GM21390 (cell line): Measurements from ENCODE around the gene RGS10.
"Not testable (repeated sequence)": the region's sequence is repeated elsewhere in the genome, so short reads cannot be mapped to it uniquely, and the experiment has no call there.

Experiments
- ATAC-seq: cut with Tn5 transposase; IDR thresholded peaks from one replicate; pipeline ENCODE4 v1.9.1; 2021; ENCODE audit not compliant: unreplicated experiment

Gene RGS10

GRCh38 chr10:119542357-119542987 is at the start of gene RGS10:
Gene RGS10 (minus strand): TSS chr10:119542719. CDS start chr10:119542638, 81 bp downstream.
- peak; percentile 79 for ATAC-seq

- no peak for ATAC-seq
Observed at GRCh38 chr10:119588071-119588470, 45.6 kb upstream of the RGS10 start.

- ATAC-seq = no peak
Observed at GRCh38 chr10:119578355-119578754, 35.8 kb upstream of the RGS10 start.

- no peak for ATAC-seq
Observed at GRCh38 chr10:119575991-119576390, 33.5 kb upstream of the RGS10 start.

- no peak for ATAC-seq
Observed at GRCh38 chr10:119575506-119575905, 33.0 kb upstream of the RGS10 start.

- no peak for ATAC-seq
Observed at GRCh38 chr10:119567978-119568377, 25.5 kb upstream of the RGS10 start.

- ATAC-seq = no peak
Observed at GRCh38 chr10:119562097-119562496, 19.6 kb upstream of the RGS10 start.

- ATAC-seq = not testable (repeated sequence)
Observed at GRCh38 chr10:119559511-119559910, 17.0 kb upstream of the RGS10 start.

GRCh38 chr10:119556081-119556480 is 13.6 kb upstream of the RGS10 start:
- ATAC-seq = not testable (repeated sequence)

- no peak for ATAC-seq
Observed at GRCh38 chr10:119555178-119555784, 12.8 kb upstream of the RGS10 start.

- ATAC-seq = no peak
Observed at GRCh38 chr10:119550827-119551226, 8.3 kb upstream of the RGS10 start.

- ATAC-seq = no peak
Observed at GRCh38 chr10:119549247-119549999, 6.9 kb upstream of the RGS10 start.

- ATAC-seq = no peak
Observed at GRCh38 chr10:119546009-119546408, 3.5 kb upstream of the RGS10 start.

GRCh38 chr10:119545310-119545709 is 2.8 kb upstream of the RGS10 start:
- no peak for ATAC-seq

GRCh38 chr10:119543814-119544642 is 1.5 kb upstream of the RGS10 start:
- ATAC-seq = no peak

- peak; percentile 36 for ATAC-seq
Observed at GRCh38 chr10:119542988-119543813, 682 bp upstream of the RGS10 start.

- ATAC-seq = no peak
Observed at GRCh38 chr10:119541459-119542356, 811 bp downstream of the RGS10 start.

- ATAC-seq = no peak
Observed at GRCh38 chr10:119541046-119541445, 1.5 kb downstream of the RGS10 start.

GRCh38 chr10:119540038-119540437 is 2.5 kb downstream of the RGS10 start:
- no peak for ATAC-seq
